ENCODE results near the gene RAMP1.

- TF ChIP-seq POLR2A (IDR thresholded peaks at IDR 0.05) (no peak), CTCF (IDR thresholded peaks at IDR 0.05 in 4 of 5, conservative IDR thresholded peaks at IDR 0.05 in 1 of 5) (no peak)
Observed at GRCh38 chr2:237867465-237867864, 8.0 kb downstream of the RAMP1 start.
